ENCODE results near the gene UGT1A1. TPM values are rescaled to one million over a fixed set of nuclear protein-coding genes. Genes with fewer than 3 reads are reported as not detected.

Gene UGT1A1
- total and polyA plus RNA-seq, 10 of the 15 experiments (the other 5 are each of a cell fraction or from before 2014, with no cell fraction given) = not detected

DNA sequence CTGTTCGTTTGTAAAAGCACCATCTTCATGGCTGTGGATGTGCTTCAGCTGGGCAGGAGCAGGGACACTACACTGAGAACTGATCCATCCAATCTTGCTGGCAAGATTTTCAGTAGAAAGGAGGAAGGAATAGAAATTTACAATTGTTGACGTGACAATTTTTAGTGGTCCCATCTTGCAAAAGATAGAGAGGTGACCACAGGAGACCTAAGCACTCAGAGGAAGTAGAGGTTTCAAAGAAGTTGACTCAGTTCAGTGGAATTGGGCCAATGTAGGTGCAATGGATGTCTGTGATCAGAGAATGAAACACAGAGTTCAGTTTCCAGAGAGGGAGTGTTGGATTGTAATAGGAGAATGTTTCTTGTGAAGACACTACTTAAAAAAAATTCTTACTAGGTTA is 45.9 kb upstream of the UGT1A1 start:
- in situ Hi-C loops (cut with MboI) = no loop called here
- ChIA-PET SMC1A (ENCODE audit: uncharacterized antibody, unreplicated experiment) (no interaction called here), POLR2A (no interaction called here), CTCF (no interaction called here), RAD21 (ENCODE audit: unreplicated experiment) (no interaction called here)
- Histone ChIP-seq H3K27ac (ENCODE audit: control insufficient read depth, insufficient read depth) (no peak overlapping the region), H3K36me3 (ENCODE audit: control insufficient read depth in 2 of 2, insufficient read depth in 2 of 2, low read length in 1 of 2) (no peaks in the 10 kb centered on the region), H3K4me3 (no peak overlapping the region), H3K9me3 (replicated peaks; ENCODE audit: control insufficient read depth, insufficient read depth, low read length) (no peaks in the 10 kb centered on the region; the same call in 2 of the 3 replicates), H3K9ac (ENCODE audit: control insufficient read depth, insufficient read depth, low read length) (no peak overlapping the region), H3K79me2 (ENCODE audit: control insufficient read depth, insufficient read depth, low read length) (no peaks in the 10 kb centered on the region), H4K20me1 (ENCODE audit: control insufficient read depth, insufficient read depth) (no peaks in the 10 kb centered on the region), H3K4me2 (ENCODE audit: control insufficient read depth, insufficient read depth) (no peak overlapping the region), H3K27me3 (replicated peaks in 1 of 2; ENCODE audit: control insufficient read depth in 2 of 2, insufficient read depth in 2 of 2, low read length in 1 of 2) (peaks cover 0 to 4% of the 10 kb centered on the region in 2 experiments; a peak in 2 of 4 replicates), H2AFZ (ENCODE audit: control insufficient read depth, low read depth, low read length) (no peak overlapping the region), H3K4me1 (ENCODE audit: control insufficient read depth, insufficient read depth, low read length) (no peaks in the 10 kb centered on the region)
- WGBS (ENCODE audit: insufficient coverage, insufficient replicate concordance, low lambda C conversion rate, missing lambda C conversion rate) = 30% methylated on average over 2 of the region's 2 CpGs
- BruUV-seq (replicated peaks) = no TSS peak
- TF ChIP-seq, protein P1, sequence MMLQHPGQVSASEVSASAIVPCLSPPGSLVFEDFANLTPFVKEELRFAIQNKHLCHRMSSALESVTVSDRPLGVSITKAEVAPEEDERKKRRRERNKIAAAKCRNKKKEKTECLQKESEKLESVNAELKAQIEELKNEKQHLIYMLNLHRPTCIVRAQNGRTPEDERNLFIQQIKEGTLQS (IDR thresholded peaks at IDR 0.05; ENCODE audit: borderline replicate concordance, extremely low read depth, low read depth, low read length) = no peak
- TF ChIP-seq RCOR1 (conservative IDR thresholded peaks at IDR 0.05; ENCODE audit: low read depth, low read length) (no peak), PAX5 (IDR thresholded peaks at IDR 0.05; ENCODE audit: borderline replicate concordance, low read depth, low read length) (no peak), NR2C2 (IDR thresholded peaks at IDR 0.05; ENCODE audit: borderline replicate concordance, control insufficient read depth, insufficient read length, low read depth) (no peak)
- no peak for FAIRE-seq
- intact Hi-C loops (cut with micrococcal nuclease; ENCODE audit: unreplicated experiment) = loop anchor here (10.0 kb wide), 1 partner anchor 229 kb away; no protein-coding TSS in a partner anchor
- no peak for DNase-seq (ENCODE audit: low read depth, low spot score)
- no peak for ATAC-seq

DNA sequence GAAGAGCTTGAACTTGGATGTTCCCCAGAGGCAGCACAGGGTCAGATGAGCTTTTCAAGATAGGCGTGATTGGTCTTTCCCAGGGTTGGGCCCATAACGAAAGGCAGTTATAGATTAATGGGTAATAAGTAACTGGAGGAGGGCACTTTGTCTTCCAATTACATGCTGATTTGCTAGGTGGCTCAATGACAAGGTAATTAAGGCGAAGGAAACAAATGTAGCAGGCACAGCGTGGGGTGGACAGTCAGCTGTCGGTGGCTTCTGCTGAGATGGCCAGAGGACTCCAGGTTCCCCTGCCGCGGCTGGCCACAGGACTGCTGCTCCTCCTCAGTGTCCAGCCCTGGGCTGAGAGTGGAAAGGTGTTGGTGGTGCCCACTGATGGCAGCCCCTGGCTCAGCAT is 41.5 kb upstream of the UGT1A1 start, which contains the start of gene UGT1A4:
Gene UGT1A4 (plus strand): TSS at position 185 of the 400 bp plus-strand sequence. CDS start 85 bp downstream, at position 270.
- ChIA-PET POLR2A (no interaction called here), CTCF (no interaction called here), SMC1A (ENCODE audit: uncharacterized antibody, unreplicated experiment) (no interaction called here), RAD21 (ENCODE audit: unreplicated experiment) (no interaction called here)
- no peaks in the 10 kb centered on the region; a peak in 1 of 4 replicates for H3K27me3 ChIP-seq (replicated peaks in 1 of 2; ENCODE audit: control insufficient read depth in 2 of 2, insufficient read depth in 2 of 2, low read length in 1 of 2)
- no peaks in the 10 kb centered on the region for H4K20me1 ChIP-seq (ENCODE audit: control insufficient read depth, insufficient read depth)
- 84% methylated on average over 7 of the region's 7 CpGs for WGBS (ENCODE audit: insufficient coverage, insufficient replicate concordance, low lambda C conversion rate, missing lambda C conversion rate)
- in situ Hi-C loops (cut with MboI) (no loop called here), intact Hi-C loops (cut with micrococcal nuclease; ENCODE audit: unreplicated experiment) (loop anchor here (10.0 kb wide), 1 partner anchor 234 kb away; no protein-coding TSS in a partner anchor)
- no peaks in the 10 kb centered on the region for H3K36me3 ChIP-seq (ENCODE audit: control insufficient read depth in 2 of 2, insufficient read depth in 2 of 2, low read length in 1 of 2)
- BruUV-seq (replicated peaks) = no TSS peak
- H2AFZ ChIP-seq (ENCODE audit: control insufficient read depth, low read depth, low read length) = no peak within 1 kb of the TSS
- TF ChIP-seq ZNF274 (IDR thresholded peaks at IDR 0.05; ENCODE audit: insufficient read depth, insufficient read length) = no peak
- TF ChIP-seq MYB (IDR thresholded peaks at IDR 0.05; ENCODE audit: borderline replicate concordance, low read depth, low read length) = no peak
- no peaks in the 10 kb centered on the region for H3K9me3 ChIP-seq (replicated peaks; ENCODE audit: control insufficient read depth, insufficient read depth, low read length)
- H3K4me2 ChIP-seq (ENCODE audit: control insufficient read depth, insufficient read depth) = no peak within 1 kb of the TSS
- H3K9ac ChIP-seq (ENCODE audit: control insufficient read depth, insufficient read depth, low read length) = no peak within 1 kb of the TSS
- H3K27ac ChIP-seq (ENCODE audit: control insufficient read depth, insufficient read depth) = no peak within 1 kb of the TSS
- ATAC-seq = no peak
- no peak within 1 kb of the TSS for H3K4me3 ChIP-seq
- H3K79me2 ChIP-seq (ENCODE audit: control insufficient read depth, insufficient read depth, low read length) = no peaks in the 10 kb centered on the region
- FAIRE-seq = no peak
- no peaks in the 10 kb centered on the region for H3K4me1 ChIP-seq (ENCODE audit: control insufficient read depth, insufficient read depth, low read length)
- no peak for DNase-seq (ENCODE audit: low read depth, low spot score)

Data from GM12878 (cell line).